GM19043 (cell line): Measurements from ENCODE around the gene PIK3R3.

ENCODE experiments used
- ATAC-seq: cut with Tn5 transposase; IDR thresholded peaks from one replicate; pipeline ENCODE4 v1.9.1; 2021; ENCODE audit warnings: low read depth; ENCODE audit not compliant: unreplicated experiment

The PIK3R3 gene

DNA sequence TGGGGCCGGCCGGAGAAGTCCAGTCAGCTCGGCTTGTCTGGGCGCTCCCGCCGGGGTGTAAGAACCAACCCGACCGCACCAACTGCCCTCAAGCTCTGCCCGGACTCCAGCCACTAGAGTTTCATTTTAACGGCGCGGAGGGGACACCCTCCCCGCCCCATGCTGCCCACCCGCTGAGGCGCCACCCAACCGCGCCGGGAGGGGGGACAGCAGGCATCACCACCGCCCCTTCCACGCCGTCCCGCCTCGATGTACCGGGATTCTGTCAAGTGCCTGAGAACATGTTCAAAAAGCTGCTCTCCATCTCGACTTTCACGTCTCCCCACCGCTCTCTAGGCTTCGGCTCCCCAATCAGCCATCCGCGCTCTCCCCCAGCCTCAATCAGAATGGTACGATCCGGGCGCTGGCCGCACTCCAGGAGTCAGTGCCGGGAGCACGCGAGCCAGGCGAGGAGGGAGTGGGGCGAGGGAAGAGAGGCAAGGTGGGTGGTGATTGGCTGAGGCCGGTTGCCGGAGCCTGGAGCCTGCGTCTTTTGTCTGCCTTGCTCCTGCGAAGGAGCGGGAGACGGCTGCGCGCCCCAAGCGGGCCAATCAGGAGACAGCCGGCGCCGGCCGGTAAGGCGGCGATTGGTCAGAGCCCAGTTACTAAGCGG lies at the start of gene PIK3R3:
Gene PIK3R3, minus strand, starts transcription at position 101 of the 652 bp plus-strand sequence. CDS start 677 bp downstream, outside the sequence.
- ATAC-seq = peak; percentile 92

DNA sequence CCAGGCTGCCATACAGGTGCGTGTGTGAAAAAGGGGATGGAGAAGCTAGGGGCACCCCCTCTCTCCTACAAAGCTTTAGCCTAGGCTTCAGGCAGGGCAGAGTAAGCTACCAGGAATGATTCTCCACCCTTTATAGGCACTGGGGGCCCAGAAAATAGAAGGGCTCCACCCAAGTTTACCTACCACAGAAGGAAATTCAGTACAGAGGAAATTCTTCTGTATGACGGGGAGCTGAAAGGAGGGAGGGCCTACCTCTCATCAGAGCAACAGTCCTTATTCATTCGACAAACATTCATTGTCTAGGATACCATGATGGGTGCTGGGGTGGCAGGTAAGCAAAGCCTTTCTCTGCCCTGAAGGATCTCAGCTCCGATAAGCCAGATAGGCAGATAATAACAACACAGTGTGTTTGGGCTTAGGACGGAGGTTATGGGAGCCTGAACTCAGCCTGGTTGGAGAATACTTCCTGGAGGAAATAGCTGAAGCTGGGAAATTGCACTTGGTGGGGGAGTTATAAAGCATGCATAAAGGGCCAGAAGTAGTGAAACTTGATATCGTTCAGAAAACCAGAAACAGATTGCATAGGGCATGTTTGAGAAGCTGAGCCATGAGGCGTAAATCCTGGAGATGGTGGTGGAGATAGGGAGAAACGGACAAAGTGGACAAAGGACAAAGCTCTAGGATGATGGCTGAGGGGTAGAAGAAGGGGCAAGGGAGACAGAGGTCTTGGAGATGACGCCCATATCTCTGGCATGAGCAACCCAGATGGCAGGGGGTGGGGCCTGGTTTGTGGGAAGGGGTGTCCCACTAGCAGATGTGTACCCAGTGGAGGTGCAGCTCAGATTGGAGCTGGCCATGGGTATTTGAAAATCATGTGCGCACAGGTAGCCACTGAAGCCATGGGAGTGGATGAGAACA lies 49.2 kb upstream of the PIK3R3 start:
- ATAC-seq = no peak

GRCh38 chr1:46180082-46180616 lies 47.7 kb upstream of the PIK3R3 start:
- no peak for ATAC-seq

- ATAC-seq = no peak
Observed at GRCh38 chr1:46179138-46180081, 47.0 kb upstream of the PIK3R3 start.

GRCh38 chr1:46176211-46176865 lies 43.9 kb upstream of the PIK3R3 start, which contains the start of gene P3R3URF:
P3R3URF (minus strand) TSS chr1:46176488; CDS start chr1:46176471, 17 bp downstream.
- ATAC-seq = no peak

DNA sequence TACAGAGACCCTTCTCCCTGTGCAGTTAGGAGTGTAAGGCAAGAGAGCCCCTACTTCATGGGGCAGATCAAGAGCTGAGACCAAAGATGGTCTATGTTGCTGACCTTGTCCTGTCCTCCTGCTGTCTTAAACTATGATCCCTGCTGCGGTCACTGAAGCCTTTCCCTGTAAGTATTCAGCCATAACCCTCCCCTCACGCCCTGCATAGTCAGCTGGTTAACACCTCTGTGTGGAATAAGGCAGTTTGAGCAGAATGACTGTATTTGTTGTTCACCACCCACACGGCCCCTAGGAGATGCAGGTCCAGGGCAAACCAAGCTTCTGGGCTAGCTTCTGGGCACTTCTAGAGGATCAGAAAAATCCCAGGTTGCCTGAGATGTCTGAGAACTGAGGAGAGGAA lies 42.8 kb upstream of the PIK3R3 start:
- ATAC-seq = no peak

- ATAC-seq = no peak
Observed at GRCh38 chr1:46174448-46175231, 42.2 kb upstream of the PIK3R3 start, which contains the start of gene TSPAN1. TSPAN1 (plus strand) TSS chr1:46175087; CDS start chr1:46181108, 6,021 bp downstream.

GRCh38 chr1:46173361-46173856 lies 41.0 kb upstream of the PIK3R3 start:
- ATAC-seq = no peak

GRCh38 chr1:46172321-46172720 lies 39.9 kb upstream of the PIK3R3 start:
- ATAC-seq = no peak

- no peak for ATAC-seq
Observed at GRCh38 chr1:46171871-46172270, 39.4 kb upstream of the PIK3R3 start.

DNA sequence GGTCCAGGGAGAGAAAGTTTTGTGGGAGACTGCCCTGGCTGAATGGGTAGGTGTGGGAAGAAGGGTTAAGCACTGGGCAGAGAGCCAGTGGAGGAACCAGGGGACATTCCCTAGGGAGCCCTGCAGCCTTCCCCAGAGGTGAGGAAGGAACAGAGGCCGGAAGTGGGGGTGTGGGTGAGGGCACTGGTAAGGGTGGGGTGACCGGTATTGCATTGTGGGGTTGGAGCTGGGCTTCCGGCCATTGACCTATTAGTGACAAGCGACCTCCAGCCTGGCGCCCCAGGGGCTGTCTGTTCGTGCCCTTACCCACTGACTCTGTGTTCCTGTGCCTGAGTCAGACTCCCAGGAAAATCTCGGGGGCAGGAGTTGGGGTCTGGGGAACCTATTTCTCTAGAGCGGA lies 38.9 kb upstream of the PIK3R3 start:
- ATAC-seq = no peak

- no peak for ATAC-seq
Observed at GRCh38 chr1:46169811-46170454, 37.5 kb upstream of the PIK3R3 start.

DNA sequence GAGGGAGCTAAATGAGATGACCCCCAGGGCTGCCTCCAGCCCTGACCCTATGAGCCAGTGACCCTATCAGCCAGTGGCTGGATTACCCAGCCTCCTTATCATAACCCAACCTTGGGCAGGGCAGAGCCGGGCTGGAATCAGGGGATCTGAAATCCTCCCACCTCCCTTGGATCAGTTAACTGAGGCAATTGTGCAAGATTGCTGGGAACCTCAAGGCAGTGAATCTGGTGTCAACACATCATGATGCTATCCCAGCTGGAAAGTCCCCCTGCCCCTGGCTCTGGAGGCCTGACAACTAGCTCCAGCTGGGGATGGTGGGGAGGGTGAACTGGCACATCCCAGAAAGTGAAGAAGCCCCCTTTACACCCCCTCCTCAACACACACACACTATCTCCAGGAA lies 36.0 kb upstream of the PIK3R3 start:
- ATAC-seq = no peak

- ATAC-seq = no peak
Observed at GRCh38 chr1:46166521-46167462, 34.4 kb upstream of the PIK3R3 start.

DNA sequence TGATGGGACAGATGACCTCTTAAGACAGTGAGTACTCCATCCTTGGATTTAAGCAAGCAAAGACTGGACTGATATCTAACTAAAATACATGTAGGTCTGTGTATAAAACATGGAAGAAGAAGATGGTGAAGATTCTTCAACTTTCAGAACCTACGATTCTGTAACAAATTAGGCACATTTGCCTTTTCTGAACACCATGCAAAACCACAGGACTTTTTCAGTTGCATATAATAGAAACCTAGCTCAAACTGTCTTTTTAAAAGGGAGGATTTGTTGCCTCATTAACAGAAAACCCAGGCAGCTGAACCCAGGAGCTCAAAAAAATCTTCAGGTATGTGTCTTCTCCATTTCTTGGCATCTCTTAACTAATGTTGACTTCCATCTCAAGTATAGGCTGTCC lies 27.8 kb upstream of the PIK3R3 start:
- ATAC-seq = no peak

DNA sequence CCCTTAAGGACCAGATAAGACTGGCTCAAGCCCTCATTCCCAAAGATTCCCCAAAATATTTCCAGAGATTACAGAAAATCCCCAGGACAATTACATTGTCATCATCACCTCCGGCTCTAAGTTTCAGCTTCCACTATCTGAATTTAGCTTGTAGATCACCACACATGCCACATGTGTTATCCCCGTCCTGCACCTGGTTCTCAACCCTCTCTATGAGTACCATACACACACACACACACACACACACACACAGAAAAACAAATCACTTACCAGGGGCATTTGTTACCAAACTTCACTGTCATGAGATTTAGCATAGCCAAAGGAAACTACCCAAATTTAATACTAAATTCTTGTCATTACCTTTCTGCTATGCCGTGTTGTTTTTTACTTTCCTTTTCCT lies 27.1 kb upstream of the PIK3R3 start:
- no peak for ATAC-seq
